Thyroid gland (tissue), 4 donors: ENCODE results near the gene BACH2.

Source experiments
- POLR2A ChIP-seq, 2 donors: fragments of 450-650 bp; IDR thresholded peaks; one replicate each; pipeline ENCODE4 v1.6.1; 2017; ENCODE audit warnings: antibody characterized with exemption in 2 of 2, mild to moderate bottlenecking in 2 of 2, moderate library complexity in 1 of 2
- TF ChIP-seq, protein P1 (sequence below), 6 experiments: fragments of 200-600 bp in 3 of 6; fragments of 450-650 bp in 3 of 6; sonication (generic) in 3 of 6; IDR thresholded peaks; one replicate each; pipeline ENCODE4 v1.5.1; 2016 to 2019; ENCODE audit warnings: antibody characterized with exemption in 6 of 6, mild to moderate bottlenecking in 2 of 6, inconsistent platforms in 1 of 6, moderate library complexity in 1 of 6

DNA sequence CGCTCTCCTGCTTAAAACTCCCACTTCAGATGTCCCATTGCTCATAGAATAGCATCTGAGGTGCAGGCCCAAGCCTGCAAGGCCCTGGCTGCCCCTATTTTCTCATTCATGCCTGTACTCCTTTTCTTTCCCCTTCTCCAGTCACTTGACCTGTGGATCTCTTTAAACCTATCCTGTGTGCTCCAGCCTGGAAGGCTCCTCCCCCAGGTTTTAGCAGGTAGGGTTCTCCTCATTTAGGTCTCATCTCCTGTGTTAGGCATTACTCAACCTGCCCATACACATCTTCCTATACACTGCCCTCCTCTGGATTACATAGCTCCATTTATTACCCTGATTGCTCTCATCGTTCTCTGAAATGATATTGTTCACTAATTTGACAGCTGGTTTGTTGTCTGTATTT lies 185.3 kb downstream of the BACH2 start:
- TF ChIP-seq, protein P1, sequence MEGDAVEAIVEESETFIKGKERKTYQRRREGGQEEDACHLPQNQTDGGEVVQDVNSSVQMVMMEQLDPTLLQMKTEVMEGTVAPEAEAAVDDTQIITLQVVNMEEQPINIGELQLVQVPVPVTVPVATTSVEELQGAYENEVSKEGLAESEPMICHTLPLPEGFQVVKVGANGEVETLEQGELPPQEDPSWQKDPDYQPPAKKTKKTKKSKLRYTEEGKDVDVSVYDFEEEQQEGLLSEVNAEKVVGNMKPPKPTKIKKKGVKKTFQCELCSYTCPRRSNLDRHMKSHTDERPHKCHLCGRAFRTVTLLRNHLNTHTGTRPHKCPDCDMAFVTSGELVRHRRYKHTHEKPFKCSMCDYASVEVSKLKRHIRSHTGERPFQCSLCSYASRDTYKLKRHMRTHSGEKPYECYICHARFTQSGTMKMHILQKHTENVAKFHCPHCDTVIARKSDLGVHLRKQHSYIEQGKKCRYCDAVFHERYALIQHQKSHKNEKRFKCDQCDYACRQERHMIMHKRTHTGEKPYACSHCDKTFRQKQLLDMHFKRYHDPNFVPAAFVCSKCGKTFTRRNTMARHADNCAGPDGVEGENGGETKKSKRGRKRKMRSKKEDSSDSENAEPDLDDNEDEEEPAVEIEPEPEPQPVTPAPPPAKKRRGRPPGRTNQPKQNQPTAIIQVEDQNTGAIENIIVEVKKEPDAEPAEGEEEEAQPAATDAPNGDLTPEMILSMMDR (IDR thresholded peaks at IDR 0.05), result no peak
- no peak for TF ChIP-seq POLR2A (IDR thresholded peaks at IDR 0.05)
